Transverse colon (tissue), 4 donors: ENCODE results near the gene ARHGEF25. TPM values are rescaled to one million over a fixed set of nuclear protein-coding genes. Genes with fewer than 3 reads are reported as not detected.
"Not testable (repeated sequence)": the region's sequence is repeated elsewhere in the genome, so short reads cannot be mapped to it uniquely, and the experiment has no call there.

Experiments used
- DNase-seq: peaks from one replicate; pipeline ENCODE4 v3.0.0-alpha.2; 2019
- H3K27ac ChIP-seq, 4 donors: fragments of 200-600 bp; sonication (generic); 2 replicates each; pipeline ENCODE4 v1.5.1; 2016 to 2018; ENCODE audit warnings: inconsistent platforms in 4 of 4
- H3K27me3 ChIP-seq: fragments of 200-600 bp; sonication (generic); 2 replicates; pipeline ENCODE4 v1.5.1; 2017; ENCODE audit warnings: inconsistent platforms
- H3K36me3 ChIP-seq, 4 donors: fragments of 200-600 bp; sonication (generic); 2 replicates each; pipeline ENCODE4 v1.5.1; 2017 to 2019; ENCODE audit warnings: inconsistent platforms in 4 of 4
- H3K4me1 ChIP-seq, 4 donors: fragments of 200-600 bp; sonication (generic); 2 replicates each; pipeline ENCODE4 v1.5.1; 2017 to 2020; ENCODE audit warnings: inconsistent platforms in 4 of 4
- H3K4me3 ChIP-seq, 4 donors: fragments of 200-600 bp; sonication (generic); 1 replicate in 1 of 4; 2 replicates in 3 of 4; pipeline versions ENCODE4 v1.5.1 to v1.6.1; 2017 to 2019; ENCODE audit warnings: inconsistent platforms in 4 of 4
- H3K9me3 ChIP-seq, 2 donors: fragments of 200-600 bp; sonication (generic); 2 replicates each; pipeline ENCODE4 v1.5.1; 2017 to 2019; ENCODE audit warnings: inconsistent platforms in 2 of 2
- EP300 ChIP-seq: sonication (generic); formaldehyde crosslinking; IDR thresholded peaks from one replicate; pipeline ENCODE4 v1.6.1; 2017; ENCODE audit warnings: antibody characterized with exemption, low read depth
- POLR2A ChIP-seq: fragments of 450-650 bp; IDR thresholded peaks from one replicate; pipeline ENCODE4 v1.6.1; 2016; ENCODE audit warnings: antibody characterized with exemption, mild to moderate bottlenecking, moderate library complexity
- POLR2AphosphoS5 ChIP-seq, 3 donors: sonication (generic); formaldehyde crosslinking; IDR thresholded peaks; one replicate each; pipeline ENCODE4 v1.6.1; 2016; ENCODE audit warnings: antibody characterized with exemption in 3 of 3
- WGBS, 2 donors: methylation state at CpG; one replicate each; pipeline ENCODE4 v1.1.5; 2018; ENCODE audit warnings: low coverage in 1 of 2; 5-methylcytosine and 5-hydroxymethylcytosine counted together
- in situ Hi-C, 4 donors: fragments of 200-750 bp; cut with MboI; loops; one replicate each; pipeline versions ENCODE4 v1.15.0 to v1.15.1; 2017; ENCODE audit warnings: low sequenced_read_pairs in 3 of 4, low pct_ligation_motif_present in 1 of 4, low pct_unique_long_range_greater_than_20kb in 1 of 4
- intact Hi-C: fragments of 100-400 bp; cut with DNase I; formaldehyde crosslinking; loops from one replicate; pipeline ENCODE4 v1.15.1; 2023; ENCODE audit warnings: low total_unique reads
- total RNA-seq, 4 donors: library from RNA; depleted of rRNA; stranded (reverse); fragments of >200 nt; gene quantifications; one replicate each; pipeline ENCODE4 v1.1.0, GENCODE V29; 2016
- TF ChIP-seq, protein P1 (sequence below), 5 experiments: fragments of 200-600 bp in 3 of 5; fragments of 450-650 bp in 2 of 5; sonication (generic) in 3 of 5; IDR thresholded peaks; 1 replicate in 2 of 5; 2 replicates in 3 of 5; pipeline ENCODE4 v1.5.1; 2016 to 2017; ENCODE audit warnings: antibody characterized with exemption in 5 of 5, inconsistent platforms in 3 of 5, mild to moderate bottlenecking in 2 of 5, moderate library complexity in 1 of 5

ARHGEF25 gene
- total RNA-seq, 4 donors from 2014 or later, result 6.6 to 35.9 (median 15.3) TPM

DNA sequence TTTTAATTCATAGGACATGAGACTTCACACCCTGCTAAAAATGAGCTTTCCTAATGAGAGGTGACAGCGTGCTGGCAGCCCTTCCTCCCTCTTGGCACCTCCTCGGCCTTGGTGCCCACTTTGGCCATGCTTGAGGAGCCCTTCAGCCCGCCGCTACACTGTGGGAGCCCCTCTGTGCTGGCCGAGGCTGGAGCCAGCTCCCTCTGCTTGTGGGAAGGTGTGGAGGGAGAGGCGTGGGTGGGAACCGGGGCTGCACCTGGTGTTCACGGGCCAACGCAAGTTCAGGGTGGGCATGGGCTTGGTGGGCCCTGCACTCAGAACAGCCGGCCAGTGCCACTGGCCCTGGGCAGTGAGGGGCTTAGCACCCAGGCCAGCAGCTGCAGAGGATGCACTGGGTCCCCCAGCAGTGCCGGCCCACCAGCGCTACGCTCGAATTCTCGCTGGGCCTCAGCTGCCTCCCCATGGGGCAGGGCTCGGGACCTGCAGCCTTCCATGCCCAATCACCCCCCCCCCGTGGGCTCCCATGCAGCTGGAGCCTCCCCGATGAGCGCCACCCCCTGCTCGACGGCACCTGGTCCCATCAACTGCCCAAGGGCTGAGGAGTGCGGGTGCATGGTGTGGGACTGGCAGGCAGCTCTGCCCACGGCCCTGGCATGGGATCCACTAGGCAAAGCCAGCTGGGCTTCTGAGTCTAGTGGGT, 44.5 kb downstream of the ARHGEF25 start:
- TF ChIP-seq POLR2A, result no peak
- TF ChIP-seq POLR2AphosphoS5 (IDR thresholded peaks at IDR 0.05), result no peak
- TF ChIP-seq, protein P1, sequence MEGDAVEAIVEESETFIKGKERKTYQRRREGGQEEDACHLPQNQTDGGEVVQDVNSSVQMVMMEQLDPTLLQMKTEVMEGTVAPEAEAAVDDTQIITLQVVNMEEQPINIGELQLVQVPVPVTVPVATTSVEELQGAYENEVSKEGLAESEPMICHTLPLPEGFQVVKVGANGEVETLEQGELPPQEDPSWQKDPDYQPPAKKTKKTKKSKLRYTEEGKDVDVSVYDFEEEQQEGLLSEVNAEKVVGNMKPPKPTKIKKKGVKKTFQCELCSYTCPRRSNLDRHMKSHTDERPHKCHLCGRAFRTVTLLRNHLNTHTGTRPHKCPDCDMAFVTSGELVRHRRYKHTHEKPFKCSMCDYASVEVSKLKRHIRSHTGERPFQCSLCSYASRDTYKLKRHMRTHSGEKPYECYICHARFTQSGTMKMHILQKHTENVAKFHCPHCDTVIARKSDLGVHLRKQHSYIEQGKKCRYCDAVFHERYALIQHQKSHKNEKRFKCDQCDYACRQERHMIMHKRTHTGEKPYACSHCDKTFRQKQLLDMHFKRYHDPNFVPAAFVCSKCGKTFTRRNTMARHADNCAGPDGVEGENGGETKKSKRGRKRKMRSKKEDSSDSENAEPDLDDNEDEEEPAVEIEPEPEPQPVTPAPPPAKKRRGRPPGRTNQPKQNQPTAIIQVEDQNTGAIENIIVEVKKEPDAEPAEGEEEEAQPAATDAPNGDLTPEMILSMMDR (IDR thresholded peaks at IDR 0.05), result no peak
- no peak for TF ChIP-seq EP300
- no peak overlapping the region for H3K27ac ChIP-seq
- in situ Hi-C loops, result no loop called here
- WGBS, 2 donors, result 70 to 86% methylated on average over 2 to 22 of the region's 23 CpGs
- H3K4me3 ChIP-seq, result no peak overlapping the region
- DNase-seq, result no peak
- no peaks in the 10 kb centered on the region for H3K4me1 ChIP-seq
- no peaks in the 10 kb centered on the region for H3K36me3 ChIP-seq
- H3K9me3 ChIP-seq, result no peaks in the 10 kb centered on the region
- no peaks in the 10 kb centered on the region for H3K27me3 ChIP-seq
- intact Hi-C loops, result no loop called here

DNA sequence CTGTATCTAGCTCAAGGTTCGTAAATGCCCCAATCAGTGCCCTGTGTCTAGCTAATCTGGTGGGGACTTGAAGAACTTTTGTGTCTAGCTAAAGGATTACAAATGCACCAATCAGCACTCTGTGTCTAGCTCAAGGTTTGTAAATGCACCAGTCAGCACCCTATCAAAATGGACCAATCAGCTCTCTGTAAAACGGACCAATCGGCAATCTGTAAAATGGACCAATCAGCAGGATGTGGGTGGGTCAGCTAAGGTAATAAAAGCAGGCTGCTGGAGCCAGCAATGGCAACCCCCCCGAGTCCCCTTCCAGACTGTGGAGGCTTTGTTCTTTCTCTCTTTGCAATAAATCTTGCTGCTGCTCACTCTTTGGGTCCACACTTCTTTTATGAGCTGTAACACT, 45.2 kb downstream of the ARHGEF25 start:
- intact Hi-C loops, H3K27me3 ChIP-seq, in situ Hi-C loops, DNase-seq, H3K9me3 ChIP-seq, H3K27ac ChIP-seq, H3K4me1 ChIP-seq, H3K4me3 ChIP-seq, H3K36me3 ChIP-seq: not testable (repeated sequence)
- 79 to 81% methylated on average over 3 to 4 of the region's 4 CpGs for WGBS, 2 donors

DNA sequence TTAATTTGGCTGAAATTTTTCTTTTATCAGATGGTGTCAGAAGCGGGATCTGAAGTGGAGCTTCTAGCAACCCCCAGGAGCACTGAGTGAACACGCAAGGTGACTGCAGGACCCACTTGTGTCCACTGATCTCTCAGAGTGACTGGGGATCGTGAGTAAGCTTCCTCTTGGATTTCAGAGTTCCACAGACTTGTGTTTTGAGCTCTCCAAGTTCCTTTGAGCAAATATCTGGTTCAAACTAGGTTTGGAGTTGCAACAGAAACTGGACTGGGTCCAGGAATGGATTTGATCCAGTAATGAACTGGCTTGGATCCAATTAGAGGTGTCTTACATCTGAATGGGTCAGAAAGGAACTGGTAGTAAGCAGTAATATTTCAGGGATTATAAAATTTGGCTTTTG, 46.5 kb downstream of the ARHGEF25 start:
- no peak overlapping the region for H3K27ac ChIP-seq
- no peaks in the 10 kb centered on the region for H3K36me3 ChIP-seq
- DNase-seq, result no peak
- WGBS, 2 donors, result 67 to 83% methylated on average over 3 of the region's 3 CpGs
- intact Hi-C loops, result no loop called here
- H3K27me3 ChIP-seq, result no peaks in the 10 kb centered on the region
- in situ Hi-C loops, result no loop called here
- TF ChIP-seq POLR2A (no peak), POLR2AphosphoS5 (IDR thresholded peaks at IDR 0.05) (no peak), EP300 (no peak)
- TF ChIP-seq, protein P1 (IDR thresholded peaks at IDR 0.05), result no peak
- H3K4me3 ChIP-seq, result no peak overlapping the region
- H3K4me1 ChIP-seq, result no peaks in the 10 kb centered on the region
- no peaks in the 10 kb centered on the region for H3K9me3 ChIP-seq

DNA sequence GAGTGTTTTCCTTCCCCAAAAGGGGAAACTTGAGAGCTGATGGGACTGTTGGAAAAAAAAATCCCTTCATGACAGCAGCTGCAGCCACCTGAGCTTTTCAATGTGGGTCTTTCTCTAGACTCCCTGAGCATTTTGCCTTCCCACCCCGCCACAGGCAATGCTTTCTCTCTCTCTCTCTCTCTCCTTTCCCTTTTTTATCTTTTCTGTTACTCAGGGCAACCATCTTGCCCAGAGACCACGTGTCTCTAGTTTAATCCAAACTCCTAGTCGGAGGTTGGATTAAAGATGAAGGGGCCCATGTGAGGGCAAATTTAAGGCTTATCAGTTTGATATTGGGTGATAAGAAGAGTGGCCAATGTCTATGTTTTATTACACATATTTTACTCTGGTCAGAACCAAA, 47.7 kb downstream of the ARHGEF25 start:
- 43 to 61% methylated on average over 2 to 3 of the region's 3 CpGs for WGBS, 2 donors
- no peaks in the 10 kb centered on the region for H3K36me3 ChIP-seq
- TF ChIP-seq EP300, result no peak
- no peak for TF ChIP-seq POLR2AphosphoS5 (IDR thresholded peaks at IDR 0.05)
- TF ChIP-seq, protein P1 (IDR thresholded peaks at IDR 0.05), result no peak
- TF ChIP-seq POLR2A, result no peak
- in situ Hi-C loops (no loop called here), intact Hi-C loops (no loop called here)
- H3K4me1 ChIP-seq, result no peaks in the 10 kb centered on the region
- no peaks in the 10 kb centered on the region for H3K27me3 ChIP-seq
- no peak overlapping the region for H3K27ac ChIP-seq
- H3K4me3 ChIP-seq, result no peak overlapping the region
- no peaks in the 10 kb centered on the region for H3K9me3 ChIP-seq
- DNase-seq, result no peak

DNA sequence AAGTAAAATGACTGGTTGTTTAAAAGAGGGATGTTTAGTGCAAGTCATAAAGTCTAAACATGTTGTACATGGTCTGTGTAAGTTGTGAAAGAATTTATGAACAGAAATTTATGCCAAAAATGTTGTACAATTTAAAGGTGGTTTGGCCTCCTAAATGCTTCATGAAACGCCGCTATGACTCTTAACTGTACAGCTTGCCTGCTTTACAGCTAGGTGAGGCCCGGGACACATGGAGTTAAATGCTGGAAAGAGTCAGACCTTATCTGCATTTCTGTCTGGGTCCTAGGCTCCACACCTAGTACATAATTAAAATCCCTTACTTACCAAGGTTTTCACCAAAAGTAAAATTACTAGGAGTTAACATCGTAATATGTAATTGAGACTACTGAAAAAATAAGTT, 50.1 kb downstream of the ARHGEF25 start:
- in situ Hi-C loops, result no loop called here

DNA sequence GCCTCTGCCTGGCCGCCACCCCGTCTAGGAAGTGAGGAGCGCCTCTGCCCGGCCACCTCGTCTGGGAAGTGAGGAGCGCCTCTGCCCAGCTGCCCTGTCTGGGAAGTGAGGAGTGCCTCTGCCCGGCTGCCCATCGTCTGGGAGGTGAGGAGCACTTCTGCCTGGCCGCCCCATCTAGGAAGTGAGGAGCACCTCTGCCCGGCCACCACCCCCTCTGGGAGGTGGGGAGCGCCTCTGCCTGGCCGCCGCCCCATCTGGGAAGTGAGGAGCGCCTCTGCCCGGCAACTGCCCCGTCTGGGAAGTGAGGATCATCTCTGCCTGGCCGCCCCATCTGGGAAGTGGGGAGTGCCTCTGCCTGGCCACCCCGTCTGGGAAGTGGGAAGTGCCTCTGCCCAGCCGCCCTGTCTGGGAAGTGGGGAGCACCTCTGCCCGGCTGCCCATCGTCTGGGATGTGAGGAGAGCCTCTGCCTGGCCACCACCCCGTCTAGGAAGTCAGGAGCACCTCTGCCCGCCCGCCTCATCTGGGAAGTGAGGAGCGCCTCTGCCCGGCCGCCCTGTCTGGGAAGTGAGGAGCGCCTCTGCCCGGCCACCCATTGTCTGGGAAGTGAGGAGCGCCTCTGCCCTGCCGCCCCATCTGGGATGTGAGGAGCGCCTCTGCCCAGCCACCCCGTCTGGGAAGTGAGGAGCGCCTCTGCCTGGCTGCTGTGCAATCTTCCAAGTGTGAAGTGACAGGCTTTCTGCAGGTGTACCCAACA, 54.0 kb downstream of the ARHGEF25 start:
- H3K27ac ChIP-seq, in situ Hi-C loops, H3K36me3 ChIP-seq, H3K27me3 ChIP-seq, H3K9me3 ChIP-seq, intact Hi-C loops, H3K4me3 ChIP-seq, H3K4me1 ChIP-seq, DNase-seq: not testable (repeated sequence)
- WGBS, 2 donors, result 84 to 90% methylated on average over 5 to 22 of the region's 34 CpGs

More for the DNA sequence above, 50.1 kb downstream of the ARHGEF25 start:
- TF ChIP-seq, protein P1 (IDR thresholded peaks at IDR 0.05), result no peak
- no peak for TF ChIP-seq POLR2AphosphoS5 (IDR thresholded peaks at IDR 0.05)
- no peak for TF ChIP-seq EP300
- TF ChIP-seq POLR2A, result no peak
- intact Hi-C loops, result no loop called here
- 85 to 89% methylated on average over 4 of the region's 4 CpGs for WGBS, 2 donors
- Histone ChIP-seq H3K27me3 (no peaks in the 10 kb centered on the region), H3K4me3 (no peak overlapping the region), H3K9me3 (no peaks in the 10 kb centered on the region), H3K27ac (no peak overlapping the region), H3K4me1 (no peaks in the 10 kb centered on the region), H3K36me3 (no peaks in the 10 kb centered on the region)
- no peak for DNase-seq
